Natural killer cell treated with Interleukin-12 subunit alpha and Interleukin-12 subunit beta and Interleukin-15 and Interleukin-18, amount 100 ng/mL, for 72 hours (primary cell): Measurements from ENCODE around the gene STK17B. TPM values are rescaled to one million over a fixed set of nuclear protein-coding genes. Genes with fewer than 3 reads are reported as not detected.

ENCODE experiments used
- ATAC-seq, 2 donors: fragments of 150-1000 bp; cut with Tn5 transposase in 1 of 2; sonication (Bioruptor Pico), chemical (Tn5 transposase) in 1 of 2; 2 replicates each; pipeline ENCODE4 v1.10.0; 2021
- DNase-seq: peaks from one replicate; pipeline ENCODE4 v3.0.0; 2022; ENCODE audit warnings: low spot score
- H3K27ac Mint-ChIP-seq, 2 donors: 1 replicate in 1 of 2; 2 replicates in 1 of 2; pipeline ENCODE4 v1.8.0; 2022; ENCODE audit warnings: mixed read lengths in 2 of 2, mild to moderate bottlenecking in 1 of 2, moderate library complexity in 1 of 2
- H3K27me3 Mint-ChIP-seq, 2 donors: 1 replicate in 1 of 2; 2 replicates in 1 of 2; pipeline ENCODE4 v1.8.0; 2022; ENCODE audit warnings: mixed read lengths in 2 of 2
- H3K36me3 Mint-ChIP-seq: one replicate; pipeline ENCODE4 v1.8.0; 2022; ENCODE audit warnings: mixed read lengths
- H3K4me1 Mint-ChIP-seq, 2 donors: 1 replicate in 1 of 2; 2 replicates in 1 of 2; pipeline ENCODE4 v1.8.0; 2022; ENCODE audit warnings: low read depth in 2 of 2, mixed read lengths in 2 of 2, mild to moderate bottlenecking in 1 of 2
- H3K4me3 Mint-ChIP-seq: one replicate; pipeline ENCODE4 v1.8.0; 2022; ENCODE audit warnings: mixed read lengths
- H3K9me3 Mint-ChIP-seq: 2 replicates; pipeline ENCODE4 v1.8.0; 2022; ENCODE audit warnings: mixed read lengths
- total RNA-seq, 2 donors: library from RNA; stranded (reverse); gene quantifications; one replicate each; pipeline ENCODE4 v1.2.3, GENCODE V29; 2022

The STK17B gene
- total RNA-seq, 2 donors from 2014 or later = 162 to 182 TPM

GRCh38 chr2:196131949-196132925, 39.1 kb downstream of the STK17B start:
- H3K4me1 Mint-ChIP-seq = peaks cover 5 to 17% of the 10 kb centered on the region in 2 donors
- peaks cover 2% of the 10 kb centered on the region for H3K9me3 Mint-ChIP-seq
- no peak overlapping the region for H3K4me3 Mint-ChIP-seq
- DNase-seq (no peak), ATAC-seq (peak in 1 of 2 donors; percentile 45)
- H3K27ac Mint-ChIP-seq = peak overlapping the region; percentile 65 to 78
- peaks cover 63% of the 10 kb centered on the region for H3K36me3 Mint-ChIP-seq
- no peaks in the 10 kb centered on the region for H3K27me3 Mint-ChIP-seq

DNA sequence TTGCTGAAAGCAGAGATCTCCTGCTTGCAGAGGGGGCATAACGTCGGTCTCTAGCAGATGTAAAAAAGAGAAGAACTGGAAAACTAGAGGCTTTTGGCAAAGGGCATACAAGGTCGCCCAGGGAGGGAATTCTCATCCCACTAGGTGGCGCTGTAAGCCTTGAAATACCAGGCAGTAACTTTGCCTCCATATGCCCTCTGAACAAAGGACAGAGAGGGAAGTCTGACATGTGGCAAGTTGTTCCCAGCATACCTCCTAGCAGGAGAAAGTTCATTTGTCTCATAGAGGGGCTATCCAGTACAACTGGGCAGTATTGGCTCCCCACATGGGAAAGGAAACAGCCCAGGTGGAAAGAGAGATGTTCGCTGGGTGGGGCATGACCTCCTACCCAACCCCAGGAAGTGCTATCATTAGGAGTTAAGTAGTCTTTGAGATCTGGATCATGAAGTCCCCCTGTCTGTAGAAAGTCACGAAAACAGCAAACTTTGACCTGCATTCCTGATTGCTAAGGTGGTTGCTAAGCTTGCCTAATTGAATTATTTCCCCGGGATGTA, 39.9 kb downstream of the STK17B start:
- ATAC-seq = peak; percentile 60 to 67
- H3K27ac Mint-ChIP-seq = peak overlapping the region; percentile 65 to 78
- peak; percentile 71 for DNase-seq
- H3K9me3 Mint-ChIP-seq = peaks cover 2% of the 10 kb centered on the region
- peaks cover 55% of the 10 kb centered on the region for H3K36me3 Mint-ChIP-seq
- H3K27me3 Mint-ChIP-seq = no peaks in the 10 kb centered on the region
- peaks cover 5 to 14% of the 10 kb centered on the region in 2 donors for H3K4me1 Mint-ChIP-seq
- H3K4me3 Mint-ChIP-seq = no peak overlapping the region

DNA sequence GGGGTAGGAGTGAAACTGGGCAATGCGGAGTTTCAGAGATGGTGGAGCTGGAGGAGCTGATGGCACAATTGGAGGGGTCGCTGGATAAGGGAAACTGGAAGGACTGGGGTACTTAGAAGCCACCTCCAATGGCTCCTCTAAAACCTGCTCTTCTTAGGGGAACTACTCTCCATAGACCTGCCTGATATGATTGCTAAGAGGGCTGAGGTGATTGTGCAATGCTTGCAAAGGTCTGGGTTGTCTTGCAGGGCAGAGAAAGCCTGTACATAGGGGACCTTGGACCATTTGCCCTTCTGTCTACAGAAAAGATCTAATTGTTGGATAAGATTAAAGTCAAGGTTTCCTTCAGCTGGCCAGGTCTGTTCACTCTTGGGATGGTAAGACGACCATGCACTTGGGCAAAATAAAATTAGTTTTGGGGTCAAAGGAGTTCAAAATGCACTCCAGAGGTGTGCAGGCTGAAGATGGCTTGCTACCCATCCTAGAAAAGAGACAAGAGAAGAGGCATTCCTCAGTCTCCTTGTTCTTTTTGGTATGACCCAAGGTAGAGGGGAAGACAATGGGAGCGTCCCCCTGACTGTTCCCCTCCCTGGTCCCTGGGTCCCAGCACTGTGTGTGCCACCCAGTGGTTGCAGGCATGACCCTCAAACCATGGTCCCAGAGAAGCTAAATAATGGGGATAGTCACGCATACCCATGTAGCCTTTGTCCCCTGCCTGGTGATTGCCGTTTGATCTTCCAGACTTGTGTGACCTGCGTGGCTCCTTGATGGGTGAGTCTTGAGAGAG, 41.1 kb downstream of the STK17B start:
- Mint-ChIP-seq H3K9me3 (peaks cover 2% of the 10 kb centered on the region), H3K27ac (peak overlapping the region in 1 of 2 donors; percentile 14), H3K27me3 (no peaks in the 10 kb centered on the region), H3K4me1 (peaks cover 5 to 14% of the 10 kb centered on the region in 2 donors), H3K4me3 (no peak overlapping the region), H3K36me3 (peaks cover 44% of the 10 kb centered on the region)
- ATAC-seq = peak; percentile 29 to 58
- DNase-seq = no peak

GRCh38 chr2:196128749-196129148, 42.6 kb downstream of the STK17B start:
- Mint-ChIP-seq H3K27ac (no peak overlapping the region), H3K9me3 (peaks cover 2% of the 10 kb centered on the region), H3K36me3 (peaks cover 44% of the 10 kb centered on the region), H3K4me1 (peaks cover 5 to 14% of the 10 kb centered on the region in 2 donors), H3K27me3 (no peaks in the 10 kb centered on the region), H3K4me3 (no peak overlapping the region)
- DNase-seq = no peak
- no peak for ATAC-seq

GRCh38 chr2:196125596-196125995, 45.8 kb downstream of the STK17B start:
- Mint-ChIP-seq H3K4me1 (no peaks in the 10 kb centered on the region), H3K9me3 (no peaks in the 10 kb centered on the region), H3K27me3 (no peaks in the 10 kb centered on the region), H3K4me3 (no peak overlapping the region), H3K36me3 (peaks cover 14% of the 10 kb centered on the region), H3K27ac (no peak overlapping the region)
- no peak for ATAC-seq
- DNase-seq = no peak

GRCh38 chr2:196123679-196124373, 47.6 kb downstream of the STK17B start:
- H3K9me3 Mint-ChIP-seq = no peaks in the 10 kb centered on the region
- no peaks in the 10 kb centered on the region for H3K27me3 Mint-ChIP-seq
- H3K4me3 Mint-ChIP-seq = no peak overlapping the region
- peaks cover 2% of the 10 kb centered on the region for H3K36me3 Mint-ChIP-seq
- ATAC-seq (no peak), DNase-seq (no peak)
- H3K27ac Mint-ChIP-seq = no peak overlapping the region
- H3K4me1 Mint-ChIP-seq = no peaks in the 10 kb centered on the region

GRCh38 chr2:196119926-196120325, 51.5 kb downstream of the STK17B start:
- Mint-ChIP-seq H3K27ac (no peak overlapping the region), H3K9me3 (no peaks in the 10 kb centered on the region), H3K4me1 (no peaks in the 10 kb centered on the region), H3K36me3 (no peaks in the 10 kb centered on the region), H3K27me3 (no peaks in the 10 kb centered on the region), H3K4me3 (no peak overlapping the region)
- DNase-seq (no peak), ATAC-seq (no peak)

DNA sequence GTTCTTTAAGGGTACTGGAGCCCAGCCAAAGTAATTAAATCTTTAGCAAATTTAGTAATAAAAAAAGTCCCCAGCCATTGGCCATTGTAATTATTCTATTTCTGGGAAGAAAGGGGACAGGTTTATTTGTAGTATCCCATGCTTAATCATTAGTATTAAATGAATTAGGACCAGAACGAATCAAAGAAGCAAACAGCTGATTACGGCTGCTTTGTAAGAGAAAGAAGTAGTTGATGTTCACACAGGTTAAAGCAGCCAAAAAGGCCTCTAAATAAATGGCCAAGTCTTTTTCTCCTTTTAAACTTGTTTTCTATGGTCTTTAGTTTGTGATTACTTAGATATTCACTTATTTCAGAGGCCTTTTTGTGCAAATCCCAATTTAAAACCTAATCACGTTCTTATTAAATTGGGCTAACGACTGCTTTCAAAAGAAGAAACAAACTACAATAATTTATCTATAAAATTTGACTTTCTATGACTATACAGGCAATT, 54.1 kb downstream of the STK17B start:
- Mint-ChIP-seq H3K9me3 (no peaks in the 10 kb centered on the region), H3K27me3 (no peaks in the 10 kb centered on the region), H3K4me3 (no peak overlapping the region), H3K4me1 (no peaks in the 10 kb centered on the region), H3K36me3 (no peaks in the 10 kb centered on the region), H3K27ac (no peak overlapping the region)
- no peak for DNase-seq
- ATAC-seq = no peak

DNA sequence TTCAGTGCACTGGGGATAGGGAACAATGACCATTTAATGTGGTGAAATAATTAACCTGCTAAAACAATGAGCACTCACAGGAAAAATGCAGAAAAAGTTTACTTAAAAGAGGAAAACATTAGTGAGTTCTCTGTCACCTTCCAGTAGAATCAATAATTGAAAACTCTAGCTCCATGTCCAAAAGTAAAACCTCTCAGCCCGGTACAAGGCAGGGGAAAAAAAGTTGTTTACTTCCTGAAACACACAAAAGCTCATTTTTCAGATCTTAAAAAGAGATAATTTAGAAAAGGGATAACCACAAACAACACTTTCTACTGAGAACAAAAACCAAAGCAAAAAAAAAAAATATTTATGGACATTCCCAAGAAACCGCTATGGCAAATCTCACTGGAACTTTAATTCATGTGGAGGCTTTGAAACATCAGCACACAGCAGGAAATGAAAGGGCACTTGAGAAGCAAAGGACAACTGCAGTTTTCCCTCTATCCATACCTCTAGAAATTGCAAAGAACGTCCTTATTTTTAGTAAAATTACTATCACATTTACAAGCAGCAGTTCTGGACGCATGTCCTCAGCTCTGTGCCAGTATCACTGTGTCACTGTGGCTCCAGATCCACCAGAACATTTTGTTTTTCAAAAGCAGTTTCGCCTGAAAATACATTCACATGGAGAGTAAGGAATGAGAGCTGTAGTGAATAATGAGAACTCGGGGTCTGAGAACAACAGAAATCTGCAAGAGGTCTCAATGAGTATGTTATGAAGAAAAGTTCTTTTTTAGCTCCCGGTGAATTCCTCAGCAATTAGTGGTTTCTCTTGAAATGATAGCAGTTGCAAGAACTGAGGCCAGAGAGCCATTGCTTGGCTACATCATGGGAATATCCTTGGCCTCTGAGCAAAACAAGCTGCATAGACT, 58.1 kb downstream of the STK17B start:
- no peak overlapping the region for H3K27ac Mint-ChIP-seq
- no peak overlapping the region for H3K4me3 Mint-ChIP-seq
- no peaks in the 10 kb centered on the region for H3K4me1 Mint-ChIP-seq
- no peak for DNase-seq
- H3K9me3 Mint-ChIP-seq = no peaks in the 10 kb centered on the region
- no peaks in the 10 kb centered on the region for H3K36me3 Mint-ChIP-seq
- no peaks in the 10 kb centered on the region for H3K27me3 Mint-ChIP-seq
- ATAC-seq = no peak

- Mint-ChIP-seq H3K4me3 (no peak overlapping the region), H3K9me3 (no peaks in the 10 kb centered on the region), H3K27me3 (no peaks in the 10 kb centered on the region), H3K4me1 (no peaks in the 10 kb centered on the region), H3K27ac (no peak overlapping the region), H3K36me3 (no peaks in the 10 kb centered on the region)
- DNase-seq (no peak), ATAC-seq (no peak)
Measured at GRCh38 chr2:196112418-196113034, 58.9 kb downstream of the STK17B start.

DNA sequence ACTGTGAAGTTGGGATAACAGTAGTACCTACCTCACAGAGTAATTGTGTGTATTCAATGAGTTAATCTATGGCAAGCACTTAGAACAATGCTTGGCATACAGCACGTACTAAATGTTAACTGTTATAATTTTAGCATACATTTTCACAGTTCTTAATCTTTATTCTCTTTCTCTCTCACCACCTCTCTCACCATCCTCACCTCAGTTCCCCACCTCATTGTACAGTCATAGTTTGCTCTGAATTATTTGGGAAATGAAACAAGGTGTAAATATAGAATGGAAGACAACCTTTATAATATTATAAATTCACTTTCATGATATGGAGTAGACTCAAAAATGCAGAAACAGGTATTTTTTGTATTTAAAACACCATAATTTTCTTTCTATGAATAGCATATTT, 62.8 kb downstream of the STK17B start:
- Mint-ChIP-seq H3K27ac (no peak overlapping the region), H3K4me1 (peaks cover 0 to 4% of the 10 kb centered on the region in 2 donors), H3K27me3 (no peaks in the 10 kb centered on the region), H3K4me3 (no peak overlapping the region), H3K9me3 (no peaks in the 10 kb centered on the region), H3K36me3 (no peaks in the 10 kb centered on the region)
- ATAC-seq (no peak), DNase-seq (no peak)

GRCh38 chr2:196105951-196106350, 65.4 kb downstream of the STK17B start:
- Mint-ChIP-seq H3K27me3 (peaks cover 0 to 3% of the 10 kb centered on the region in 2 donors), H3K4me1 (peaks cover 0 to 12% of the 10 kb centered on the region in 2 donors), H3K27ac (peak overlapping the region in 1 of 2 donors; percentile 47), H3K4me3 (no peak overlapping the region), H3K36me3 (no peaks in the 10 kb centered on the region), H3K9me3 (no peaks in the 10 kb centered on the region)
- DNase-seq (no peak), ATAC-seq (no peak)
